Measurements from ENCODE around the gene PDIA5.

The PDIA5 gene

DNA sequence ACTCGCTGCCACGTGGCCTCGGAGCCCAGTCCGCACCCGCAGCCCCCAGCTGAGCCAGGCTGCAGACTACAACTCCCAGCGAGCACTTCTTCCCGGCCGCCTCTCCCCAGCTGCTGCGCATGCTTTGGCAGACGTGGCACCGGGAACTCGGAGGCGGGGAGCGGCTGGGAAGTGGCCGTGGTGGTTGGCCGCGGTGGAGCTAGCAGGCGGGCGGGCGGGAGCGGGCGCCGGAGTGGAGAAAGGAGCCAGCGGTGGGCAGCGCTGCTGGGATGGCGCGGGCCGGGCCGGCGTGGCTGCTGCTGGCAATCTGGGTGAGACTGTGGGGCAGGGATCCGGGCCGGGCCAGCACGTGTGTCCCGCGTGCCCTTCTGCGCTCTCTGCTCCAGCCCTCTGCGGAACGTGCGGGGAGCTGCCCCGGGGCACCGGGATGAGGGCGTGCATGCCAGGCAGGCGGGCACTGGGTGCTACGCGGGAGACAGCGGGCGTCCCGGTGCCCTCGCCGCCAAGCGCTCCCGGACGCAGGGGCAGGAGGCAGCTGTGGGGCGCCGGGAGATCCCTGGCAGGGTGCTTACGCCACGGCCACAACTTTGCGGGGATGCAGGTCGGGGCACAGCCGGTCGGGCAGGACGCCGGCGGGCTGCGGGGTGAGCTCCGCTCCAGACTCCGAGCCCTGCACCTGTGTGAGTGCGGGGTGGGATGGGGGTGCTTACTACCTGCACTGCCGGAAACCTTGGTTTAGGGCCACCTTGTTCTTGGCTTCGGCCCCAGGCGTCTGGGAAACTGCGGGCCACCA lies at the start of gene PDIA5:
Gene PDIA5, plus strand, starts transcription at position 130 of the 793 bp plus-strand sequence. Its CDS starts 140 bp downstream, at position 270.
- DNase-seq, result peak; percentile 97

DNA sequence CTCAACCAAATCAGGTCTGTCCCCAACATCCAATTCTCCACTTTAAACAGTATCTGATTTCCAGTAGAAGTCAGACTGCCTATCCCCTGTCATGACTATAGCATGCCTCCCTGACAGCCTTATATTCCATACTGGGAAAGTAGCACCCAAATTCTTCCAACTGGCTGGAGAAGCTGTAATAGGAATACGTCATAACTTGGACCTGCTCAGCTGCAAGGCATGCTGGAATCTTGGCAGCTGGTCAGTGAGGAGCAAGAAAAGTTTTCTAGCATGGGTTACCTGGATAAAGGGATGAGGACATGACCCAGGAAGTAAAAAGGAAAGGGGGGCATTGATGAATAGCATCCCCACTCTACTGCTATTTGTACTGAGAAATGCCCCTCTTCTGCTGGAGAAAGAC lies 48.1 kb upstream of the PDIA5 start:
- no peak for DNase-seq

DNA sequence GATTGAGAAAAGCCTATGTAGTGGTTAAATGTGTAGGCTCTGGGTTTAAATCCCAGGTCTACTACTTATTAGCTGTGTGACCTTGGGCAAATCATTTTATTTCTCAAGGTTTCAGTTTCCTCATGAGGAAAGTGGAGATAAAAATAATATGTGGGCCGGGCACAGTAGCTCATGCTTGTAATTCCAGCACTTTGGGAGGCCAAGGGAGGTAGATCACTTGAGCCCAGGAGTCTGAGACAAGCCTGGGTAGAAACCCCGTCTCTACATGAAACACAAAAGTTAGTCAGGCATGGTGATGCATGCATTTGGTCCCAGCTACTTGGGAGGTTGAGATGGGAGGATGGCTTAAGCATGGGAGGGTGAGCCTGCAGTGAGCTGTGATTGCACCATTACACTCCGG lies 47.7 kb upstream of the PDIA5 start:
- DNase-seq, result no peak

DNA sequence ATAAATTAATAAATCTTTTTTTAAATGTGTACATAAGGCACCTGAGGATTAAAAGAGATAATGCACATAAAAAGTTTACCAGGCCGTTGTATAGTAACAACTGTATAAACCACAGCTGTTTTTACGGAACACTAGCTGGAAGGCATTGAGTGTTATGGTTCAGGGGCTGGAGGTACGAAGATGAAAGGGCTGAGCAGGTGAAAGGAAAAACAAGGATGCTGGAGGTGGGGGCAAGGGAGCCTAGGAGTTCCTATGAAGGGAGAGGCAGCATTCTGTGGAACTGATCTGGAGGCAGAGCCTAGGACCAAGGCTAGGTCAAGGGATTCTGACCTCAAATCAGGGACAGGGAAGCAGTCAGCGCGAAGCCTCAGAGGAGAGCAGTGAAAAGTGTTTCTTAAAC lies 47.2 kb upstream of the PDIA5 start:
- DNase-seq, result no peak

DNA sequence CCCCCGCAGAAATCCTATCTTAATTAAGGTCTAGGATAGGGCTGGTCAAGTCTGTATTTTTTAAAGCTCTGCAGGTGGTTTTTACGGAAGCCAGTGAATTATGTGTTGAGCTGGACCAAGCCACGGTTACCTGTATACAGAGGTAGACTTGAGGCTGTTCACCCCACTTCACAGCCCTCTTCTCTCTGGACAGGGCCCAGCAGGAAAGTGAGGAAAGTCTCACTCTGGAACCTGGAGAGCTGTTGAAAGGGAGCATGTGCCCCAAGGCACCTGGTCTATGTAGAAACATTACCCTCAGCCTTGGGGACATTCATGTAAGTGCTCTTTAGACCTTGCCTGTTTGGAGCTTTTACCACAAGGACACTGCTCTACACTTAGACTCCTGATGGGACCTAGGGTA lies 46.1 kb upstream of the PDIA5 start:
- no peak for DNase-seq

DNA sequence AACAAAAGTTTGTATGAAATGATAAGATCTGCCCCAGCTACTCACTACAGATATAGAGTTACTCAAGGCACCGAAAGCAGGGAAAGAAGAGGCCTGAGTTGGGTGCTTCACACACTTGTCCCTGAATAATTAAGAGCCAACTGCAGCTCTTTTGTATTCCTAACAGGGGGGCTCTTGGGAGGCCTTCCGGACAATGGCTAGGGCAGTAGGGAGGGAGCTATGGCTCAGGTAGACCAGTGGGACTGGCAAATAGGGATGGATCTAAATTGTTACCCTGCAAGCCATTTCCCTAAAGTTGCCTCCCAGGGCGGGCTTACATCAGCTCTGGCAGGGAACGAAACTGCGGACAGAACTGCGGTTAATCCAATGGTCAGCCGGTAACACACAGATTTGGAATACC lies 45.4 kb upstream of the PDIA5 start:
- no peak for DNase-seq

DNA sequence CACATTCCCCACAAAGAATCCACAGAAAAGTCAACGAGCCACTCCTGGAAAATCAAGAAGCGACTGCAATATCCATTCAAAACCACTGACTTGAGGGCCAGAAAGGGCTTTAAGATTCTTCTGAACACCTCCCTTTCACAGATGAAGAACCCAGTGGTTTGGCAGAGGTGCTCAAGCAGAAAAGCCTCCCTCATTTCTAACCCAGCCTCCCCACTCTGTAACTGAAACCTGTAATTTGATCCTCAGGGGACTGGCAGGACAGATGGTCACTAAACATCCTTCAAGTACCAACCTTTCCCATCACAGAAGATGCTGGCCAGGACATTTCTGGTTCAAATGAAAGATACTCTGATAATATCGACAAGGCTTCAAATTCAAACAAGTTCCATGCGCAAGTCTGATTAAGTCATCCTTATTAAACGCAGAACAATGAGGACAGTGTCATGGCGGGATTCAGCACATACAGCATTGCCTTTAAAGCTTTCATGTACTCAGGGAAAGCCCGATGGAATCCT lies 44.8 kb upstream of the PDIA5 start:
- DNase-seq, result peak; percentile 30

DNA sequence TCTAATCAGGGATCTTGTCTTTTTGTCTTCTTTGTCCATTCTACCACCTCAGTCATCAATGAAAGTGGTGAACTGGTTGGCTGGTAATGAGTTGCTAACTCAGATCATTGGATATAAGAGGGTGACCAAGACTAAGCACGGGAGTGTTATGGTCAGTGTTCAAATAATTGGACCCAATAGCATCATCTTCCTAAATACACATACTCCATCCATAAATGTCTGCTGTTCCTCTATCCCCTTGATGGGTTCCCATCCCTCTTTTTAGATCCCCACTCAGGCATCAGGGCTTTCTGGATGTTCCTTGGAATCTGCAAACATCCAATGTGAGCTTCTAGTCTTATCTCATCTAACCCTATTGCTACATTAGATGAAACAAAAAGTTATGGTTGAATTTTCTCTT lies 42.8 kb upstream of the PDIA5 start:
- no peak for DNase-seq

DNA sequence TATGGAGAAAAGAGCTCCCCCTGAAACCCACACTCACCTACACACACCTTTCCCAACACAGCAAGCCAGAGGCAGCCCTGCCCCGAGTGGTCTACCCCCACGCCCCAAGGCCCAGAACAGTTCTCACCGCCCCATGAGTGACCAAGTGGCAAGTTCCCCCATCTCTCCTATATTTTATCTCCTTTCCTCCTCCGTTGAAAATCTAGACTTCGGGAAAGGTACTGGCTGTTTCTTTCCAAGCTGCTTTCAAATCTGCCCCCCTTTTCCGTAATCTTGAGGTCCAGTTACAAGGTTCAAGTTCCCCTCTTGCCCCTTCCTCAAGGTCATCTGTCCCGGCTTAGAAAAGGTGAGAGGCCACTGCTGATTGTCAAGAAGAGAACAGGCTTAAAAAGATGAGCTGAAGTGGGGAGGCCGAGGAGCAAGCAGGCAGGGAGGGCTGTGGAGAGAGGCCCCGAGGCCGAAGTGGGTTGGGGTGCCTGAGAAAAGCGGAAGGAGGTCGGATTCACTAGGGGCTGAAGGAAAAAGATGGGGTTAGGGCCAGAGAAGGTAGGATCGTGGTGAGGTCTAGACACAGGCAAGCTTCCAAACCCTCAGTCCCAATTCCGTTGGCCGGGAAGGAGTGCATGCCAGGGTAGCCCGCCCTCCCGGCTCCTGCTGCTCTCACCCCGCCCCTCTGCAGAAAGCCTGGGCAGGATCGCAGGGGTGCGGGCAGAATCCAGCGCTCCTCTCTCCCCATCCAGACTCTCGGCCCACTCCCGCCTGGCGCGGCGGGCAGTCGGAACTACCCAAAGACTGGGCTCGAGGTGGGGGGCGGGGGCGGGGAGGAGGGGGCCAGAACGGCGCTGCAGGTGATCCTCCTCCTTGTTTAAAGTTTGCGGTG lies 40.9 kb upstream of the PDIA5 start:
- peak; percentile 14 for DNase-seq

DNA sequence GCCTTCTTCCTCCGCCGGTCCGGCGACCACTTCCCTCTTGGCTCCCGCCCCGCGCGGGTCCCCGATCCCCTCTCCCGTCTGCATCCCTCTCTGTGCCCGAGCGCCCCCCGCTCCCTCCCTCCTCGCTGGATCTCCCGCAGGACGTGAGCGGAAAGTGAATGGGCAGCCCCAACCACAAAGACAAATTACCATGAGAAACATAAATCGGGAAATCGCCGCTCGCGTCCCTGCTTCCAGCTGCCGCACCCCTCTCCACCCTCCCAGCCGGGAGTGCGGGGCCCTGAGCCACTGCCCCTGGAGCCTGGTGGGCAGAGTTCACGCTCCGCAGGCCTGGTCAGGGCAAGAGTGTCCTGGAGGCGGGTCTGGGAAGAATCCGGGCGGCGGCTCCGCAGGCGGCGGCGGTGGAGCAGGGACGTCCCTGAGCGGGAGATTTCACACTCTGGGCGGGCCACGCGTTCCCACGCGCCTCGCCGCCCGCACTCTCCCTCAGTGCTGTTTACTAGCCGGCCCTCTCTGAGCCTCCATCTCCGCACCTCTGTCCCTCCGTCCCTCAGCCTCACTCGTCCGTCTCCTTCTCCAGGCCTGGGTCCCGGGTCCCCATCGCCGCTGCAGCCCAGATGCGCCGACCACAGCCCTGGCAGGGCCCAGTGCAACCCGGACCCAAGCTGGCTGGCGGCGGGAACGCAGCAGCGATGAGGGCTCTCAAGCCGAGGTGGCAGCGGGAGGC lies 40.1 kb upstream of the PDIA5 start:
- DNase-seq, result peak; percentile 54

DNA sequence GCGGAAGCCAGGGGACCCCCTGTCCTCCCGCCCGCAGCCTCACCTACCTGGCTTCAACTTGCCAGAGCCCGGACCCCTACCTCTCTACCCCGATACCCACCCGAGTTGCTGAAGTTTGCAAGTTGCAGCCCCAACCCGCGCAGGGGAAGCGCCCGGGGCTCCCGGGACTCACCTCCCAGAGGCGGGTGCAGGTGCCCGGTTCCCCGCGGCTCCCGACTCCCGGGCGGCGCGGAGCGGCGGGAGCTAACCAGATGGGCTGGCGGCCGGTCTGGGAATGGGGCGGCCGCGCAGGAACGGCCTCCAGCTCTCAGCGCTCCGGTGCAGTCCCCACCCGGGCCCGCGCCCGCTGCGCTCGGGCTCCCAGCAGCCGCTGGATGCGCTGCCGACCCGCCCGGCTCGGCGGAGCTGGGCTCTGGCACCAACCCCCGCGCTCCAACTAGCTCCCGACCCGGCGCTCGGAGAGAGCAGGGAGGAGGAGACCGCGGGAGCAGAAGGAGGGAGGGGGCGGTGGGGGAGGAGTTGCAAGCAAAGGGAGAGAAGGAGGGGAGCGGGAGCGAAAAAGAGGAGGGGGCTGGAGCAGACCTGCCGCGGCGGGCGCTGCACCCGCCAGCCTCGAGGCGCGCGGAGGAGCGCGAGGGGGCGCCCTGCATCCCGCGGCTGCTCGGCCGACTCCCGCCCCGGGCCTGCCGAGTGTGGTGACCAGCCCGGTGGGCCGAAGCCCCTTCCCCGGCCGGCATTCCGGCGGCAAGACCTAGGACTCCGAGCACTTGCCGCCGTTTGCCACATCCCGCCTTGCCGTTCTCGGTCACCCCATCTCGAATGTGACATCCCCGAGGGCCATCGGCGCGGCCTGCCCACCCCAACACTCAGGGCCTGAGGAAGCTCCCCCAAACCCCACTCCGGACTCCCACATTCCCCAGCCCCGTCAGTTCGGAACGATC lies 39.3 kb upstream of the PDIA5 start, which contains the start of gene SEMA5B:
Gene SEMA5B, minus strand, starts transcription at position 472 of the 941 bp plus-strand sequence. CDS start 66,500 bp downstream, outside the sequence.
- DNase-seq, result peak; percentile 61

DNA sequence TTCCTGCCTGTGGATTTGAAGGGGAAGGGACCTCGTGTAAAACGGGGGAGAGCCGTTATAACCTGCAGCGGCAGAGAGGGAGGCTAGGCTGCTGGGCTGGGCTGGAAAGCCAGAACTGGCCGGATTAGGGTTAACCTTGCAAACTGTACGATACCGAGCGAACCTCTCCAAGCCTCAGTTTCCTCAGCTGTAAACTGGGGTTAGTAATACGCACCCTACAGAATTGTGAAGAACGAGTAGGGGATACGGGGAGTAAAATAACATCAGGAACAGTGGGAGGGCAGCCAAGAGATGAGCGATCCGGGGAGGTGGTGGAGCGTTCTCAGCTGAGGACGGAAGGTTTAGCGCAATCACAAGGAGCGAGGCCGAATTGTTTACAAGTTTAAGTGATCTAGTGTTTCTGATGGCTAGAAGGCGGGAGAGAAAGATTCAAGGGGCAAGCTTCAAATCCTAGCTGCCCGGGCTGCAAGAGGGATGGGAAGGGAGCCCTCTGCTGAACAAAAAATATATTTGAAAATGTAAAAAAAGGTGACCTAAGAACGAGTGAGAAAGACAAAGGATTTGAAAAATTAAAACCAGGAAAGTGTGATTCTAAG lies 38.5 kb upstream of the PDIA5 start:
- DNase-seq, result peak; percentile 90

DNA sequence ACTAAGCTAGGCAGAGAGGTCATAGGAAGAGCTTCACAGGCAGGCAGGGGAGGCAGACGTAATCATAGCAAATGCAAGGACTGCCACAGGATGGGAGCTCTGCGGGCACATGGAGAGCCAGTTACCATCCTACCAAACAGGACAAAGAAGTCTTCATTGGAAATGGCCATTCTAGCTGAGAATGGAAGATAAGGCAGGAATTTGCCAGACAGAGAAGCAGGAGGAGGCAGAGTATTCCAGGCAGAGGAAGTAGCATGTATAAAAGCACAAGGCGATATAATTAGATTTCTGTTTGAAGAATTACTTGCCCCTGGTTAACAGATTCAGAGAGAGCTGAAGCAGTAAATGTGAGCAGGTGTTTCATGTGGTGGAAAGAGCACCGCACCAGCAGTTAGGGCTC lies 35.8 kb upstream of the PDIA5 start:
- no peak for DNase-seq

DNA sequence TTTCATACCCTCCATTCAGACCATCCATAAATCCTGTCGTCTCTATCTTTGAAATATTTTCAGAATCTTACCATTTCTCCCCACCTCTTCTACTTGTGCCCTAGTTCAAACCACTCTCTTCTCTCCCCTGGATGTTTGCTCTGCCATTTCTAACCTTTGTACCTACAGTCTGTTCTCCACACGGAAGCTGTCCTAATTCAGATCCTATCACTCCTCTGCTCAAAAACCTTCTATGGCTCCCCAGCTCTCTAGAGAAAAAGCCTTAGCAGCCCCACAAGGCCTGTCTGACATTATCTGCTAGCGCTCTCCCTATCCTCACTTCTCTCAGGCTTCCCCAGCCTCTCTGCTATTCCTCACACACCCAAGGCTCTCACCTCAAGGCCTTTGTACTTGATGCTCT lies 34.8 kb upstream of the PDIA5 start:
- DNase-seq, result no peak

DNA sequence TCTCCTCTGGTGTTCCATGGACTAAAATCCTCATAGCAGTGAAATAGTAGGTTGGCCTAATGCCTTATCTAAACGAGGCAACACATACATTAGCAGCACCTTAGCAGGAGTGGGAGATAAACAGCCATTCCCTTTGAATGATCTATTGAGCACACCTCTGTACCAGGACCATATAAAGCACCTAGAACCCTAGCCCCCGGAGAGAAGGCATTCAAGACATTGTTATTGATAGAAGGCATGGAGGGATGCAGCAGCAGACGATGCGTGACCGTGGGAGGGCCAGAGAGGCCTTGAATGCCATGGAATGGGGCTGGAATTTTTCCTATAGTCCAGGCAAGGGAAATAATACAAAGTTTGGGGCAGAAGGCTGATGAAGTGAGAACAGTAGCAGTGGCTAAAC lies 32.7 kb upstream of the PDIA5 start:
- no peak for DNase-seq

DNA sequence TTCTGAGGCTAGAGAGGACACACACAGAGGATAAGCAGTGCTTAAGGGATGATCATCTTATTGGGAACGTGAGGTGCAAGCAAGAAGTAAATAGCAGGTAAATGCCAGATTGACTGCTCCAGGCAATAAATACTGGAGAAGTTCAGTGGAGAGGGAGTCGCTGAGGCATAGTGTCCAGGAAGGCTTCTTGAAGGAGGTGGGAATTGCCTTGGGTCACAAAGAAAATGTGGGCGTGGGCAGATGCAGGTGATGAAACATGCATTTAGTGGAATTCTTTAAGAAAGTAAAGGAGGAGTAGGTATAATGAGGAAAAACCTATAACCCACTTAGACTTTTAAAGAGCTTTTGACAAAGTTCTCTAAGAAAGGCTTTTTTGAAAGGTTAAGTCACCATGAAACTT lies 31.8 kb upstream of the PDIA5 start:
- DNase-seq, result no peak

DNA sequence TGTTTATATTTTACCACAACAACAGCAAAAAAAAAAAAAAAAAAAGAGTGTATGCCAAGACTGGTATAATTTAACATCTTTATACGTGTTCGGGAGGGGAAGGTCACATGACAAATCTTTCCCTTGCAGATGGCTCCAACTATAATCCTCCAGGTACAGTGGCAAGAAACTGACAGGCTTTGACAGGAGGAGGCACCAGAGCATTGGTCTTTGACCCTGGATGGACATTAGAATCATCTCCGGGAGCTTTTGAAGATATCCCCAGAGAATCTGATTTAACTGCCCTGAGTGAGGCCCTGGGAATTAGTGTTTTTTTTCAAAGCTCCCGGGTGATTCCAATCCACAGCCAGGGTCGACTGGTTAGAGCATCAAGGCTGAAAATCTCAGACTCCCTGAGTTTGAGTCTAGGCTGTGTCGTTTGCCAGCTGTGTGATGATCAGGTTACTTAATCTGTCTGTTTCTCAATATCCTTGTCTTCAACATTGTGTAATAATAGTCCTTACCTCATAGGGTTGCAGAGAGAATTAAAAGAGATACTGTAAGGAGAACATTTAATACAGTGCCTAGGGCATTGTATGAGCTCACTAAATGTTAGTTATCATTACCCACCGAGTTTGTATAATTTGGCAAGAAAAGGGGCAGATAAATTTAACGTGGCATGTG lies 30.3 kb upstream of the PDIA5 start:
- no peak for DNase-seq

DNA sequence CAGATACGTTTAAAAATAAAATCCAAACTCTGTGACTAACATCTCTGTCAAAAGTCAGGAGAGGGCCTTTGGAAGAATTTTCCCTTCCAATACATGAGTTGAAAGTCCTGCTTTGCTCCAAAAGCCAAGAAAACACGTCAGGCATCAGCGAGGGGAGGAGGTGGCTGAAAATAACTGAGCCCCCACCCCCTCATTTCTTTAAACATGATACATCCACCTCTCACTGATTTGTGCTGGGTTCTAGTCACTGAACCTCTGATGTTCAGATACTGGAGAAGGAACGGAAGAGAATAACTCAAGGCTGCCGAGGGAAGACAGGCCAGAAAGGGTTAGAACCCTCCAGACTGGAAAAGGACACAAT lies 29.8 kb upstream of the PDIA5 start:
- no peak for DNase-seq

DNA sequence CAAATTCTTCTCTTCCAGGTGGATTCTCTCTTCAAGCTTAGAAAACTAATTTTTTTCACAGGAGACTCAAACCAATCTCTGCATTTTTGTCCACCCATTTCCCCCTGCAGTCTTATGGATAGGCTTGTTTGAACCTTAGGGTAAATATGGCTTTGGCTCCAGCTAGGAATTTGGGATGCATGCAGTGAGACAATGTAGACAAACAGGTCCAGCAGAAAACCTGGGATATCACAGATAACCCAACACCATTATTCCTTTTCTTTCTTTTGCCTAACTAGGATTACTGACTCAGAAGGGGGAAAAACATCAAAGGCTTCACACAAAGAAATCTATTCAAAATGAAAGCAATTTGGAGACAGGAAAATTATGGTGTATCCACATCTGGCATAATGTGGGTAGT lies 28.1 kb upstream of the PDIA5 start:
- DNase-seq, result no peak

DNA sequence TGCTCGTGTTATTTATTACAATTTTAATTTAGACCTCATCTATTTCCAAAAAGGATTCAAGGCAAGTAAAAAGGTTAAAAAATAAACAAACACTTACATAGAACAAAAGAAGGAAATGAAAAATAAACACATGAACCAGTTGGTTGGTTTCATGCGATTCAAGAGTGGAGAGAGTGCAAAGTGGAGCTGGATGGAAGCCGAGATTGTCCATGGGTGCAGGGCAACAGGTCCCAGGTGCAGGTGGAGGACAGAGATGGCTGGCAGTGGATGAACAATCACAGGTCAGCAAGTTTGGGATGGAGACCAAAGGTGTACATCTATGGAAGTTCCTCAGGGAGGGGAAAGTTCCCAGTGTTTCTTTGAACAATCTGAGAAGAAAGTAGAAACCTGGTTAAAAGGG lies 27.6 kb upstream of the PDIA5 start:
- peak; percentile 82 for DNase-seq

DNA sequence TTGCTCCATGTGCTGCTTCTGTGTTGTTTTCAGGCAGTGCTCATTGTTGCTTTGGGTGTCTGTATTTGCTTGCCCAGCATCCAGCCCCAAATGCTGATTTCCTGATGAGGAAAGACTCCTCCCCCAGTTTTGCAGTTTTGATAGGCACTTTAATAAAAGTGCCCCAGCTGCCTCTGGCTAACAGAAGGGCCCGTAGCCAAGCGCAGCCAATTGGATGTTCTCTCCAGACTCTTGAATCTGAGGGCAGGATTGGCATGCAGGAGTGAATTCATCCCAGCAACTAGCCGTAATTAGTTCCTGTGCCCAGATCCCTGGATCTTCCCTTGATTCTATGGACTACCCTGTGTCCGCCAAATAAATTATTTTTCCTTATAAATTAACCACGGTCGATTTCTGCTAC lies 24.4 kb upstream of the PDIA5 start:
- DNase-seq, result no peak

Measured in NCI-H1105 treated with DMSO at 0.1 percent for 48 hours (cell line).